IgD-negative memory B cell (primary cell): ENCODE data around the gene GDI2. TPM values are rescaled to one million over a fixed set of nuclear protein-coding genes. Genes with fewer than 3 reads are reported as not detected.
A peak's percentile ranks its signal among the peaks of the same experiment; 100 is the strongest.
"Not testable (repeated sequence)": the region's sequence is repeated elsewhere in the genome, so short reads cannot be mapped to it uniquely, and the experiment has no call there.

ENCODE experiments used
- H3K27ac Mint-ChIP-seq, 3 donors: one replicate each; pipeline ENCODE4 v1.8.0; 2020 to 2022; ENCODE audit warnings: mild to moderate bottlenecking in 3 of 3, mixed read lengths in 3 of 3, moderate library complexity in 1 of 3
- H3K27me3 Mint-ChIP-seq: one replicate; pipeline ENCODE4 v1.8.0; 2021; ENCODE audit warnings: mixed read lengths
- H3K36me3 Mint-ChIP-seq: one replicate; pipeline ENCODE4 v1.8.0; 2020; ENCODE audit warnings: mild to moderate bottlenecking, mixed read lengths
- H3K4me1 Mint-ChIP-seq, 3 donors: one replicate each; pipeline ENCODE4 v1.8.0; 2020 to 2022; ENCODE audit warnings: mixed read lengths in 3 of 3, mild to moderate bottlenecking in 1 of 3
- H3K4me3 Mint-ChIP-seq, 4 donors: one replicate each; pipeline ENCODE4 v1.8.0; 2020 to 2022; ENCODE audit warnings: mild to moderate bottlenecking in 4 of 4, mixed read lengths in 4 of 4, moderate library complexity in 3 of 4
- H3K9me3 Mint-ChIP-seq, 3 donors: one replicate each; pipeline ENCODE4 v1.8.0; 2020 to 2021; ENCODE audit warnings: mixed read lengths in 3 of 3, mild to moderate bottlenecking in 1 of 3
- polyA plus RNA-seq: library from polyadenylated mRNA; unstranded; fragments of 300-500 nt; fragmentation: Illumina TruSeq; gene quantifications from one replicate; pipeline ENCODE4 v1.2.3, GENCODE V29; 2021

Gene GDI2
- polyA plus RNA-seq: 248 TPM

DNA sequence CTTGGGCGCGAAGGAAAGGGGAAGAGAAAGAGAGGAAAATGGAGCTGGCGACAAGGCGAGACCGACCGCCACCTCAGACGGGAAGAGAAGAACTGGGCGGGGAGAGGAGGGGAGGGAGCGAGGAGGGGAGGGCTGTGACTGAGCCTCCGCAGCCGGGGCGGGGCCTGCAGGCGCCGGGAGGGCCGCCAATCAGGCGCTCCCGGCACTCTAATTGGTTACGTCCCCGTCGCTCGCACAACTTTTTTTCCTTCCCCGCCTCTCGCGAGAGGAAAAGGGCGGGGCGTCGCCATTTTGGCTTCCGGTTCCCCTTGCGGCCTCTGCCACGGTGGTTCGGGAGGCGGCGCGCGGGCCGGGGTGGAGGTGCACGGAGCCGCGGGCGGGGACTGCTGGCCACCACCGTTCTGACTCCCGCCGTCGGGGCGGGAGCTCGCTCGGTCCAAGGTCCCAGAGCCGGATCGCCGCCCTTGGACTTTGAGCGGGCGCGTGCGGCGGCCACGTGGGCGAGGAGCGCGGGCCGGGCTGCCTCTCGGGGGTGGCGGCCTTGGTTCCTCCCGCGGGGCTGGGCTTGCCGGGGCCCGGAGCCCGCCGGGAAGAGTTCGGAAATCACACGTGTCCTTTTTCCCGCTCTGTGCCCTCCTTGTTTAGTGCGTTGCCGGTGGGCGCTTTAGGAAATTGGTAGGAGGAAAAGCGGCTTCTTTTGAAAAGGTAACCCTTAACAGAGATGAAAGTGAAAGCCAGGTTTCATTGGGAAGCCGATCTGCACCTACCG lies at the start of gene GDI2:
Gene GDI2 (minus strand): TSS at position 94 of the 769 bp plus-strand sequence. CDS start 176 bp downstream, outside the sequence.
- Mint-ChIP-seq H3K27ac (peak within 1 kb of the TSS; percentile 95 to 96 (median 96)), H3K27me3 (no peaks in the 10 kb centered on the region), H3K36me3 (peaks cover 2% of the 10 kb centered on the region), H3K9me3 (no peaks in the 10 kb centered on the region), H3K4me3 (peak within 1 kb of the TSS; percentile 90 to 99 (median 98)), H3K4me1 (peaks cover 51 to 64% (median 54%) of the 10 kb centered on the region in 3 donors)

DNA sequence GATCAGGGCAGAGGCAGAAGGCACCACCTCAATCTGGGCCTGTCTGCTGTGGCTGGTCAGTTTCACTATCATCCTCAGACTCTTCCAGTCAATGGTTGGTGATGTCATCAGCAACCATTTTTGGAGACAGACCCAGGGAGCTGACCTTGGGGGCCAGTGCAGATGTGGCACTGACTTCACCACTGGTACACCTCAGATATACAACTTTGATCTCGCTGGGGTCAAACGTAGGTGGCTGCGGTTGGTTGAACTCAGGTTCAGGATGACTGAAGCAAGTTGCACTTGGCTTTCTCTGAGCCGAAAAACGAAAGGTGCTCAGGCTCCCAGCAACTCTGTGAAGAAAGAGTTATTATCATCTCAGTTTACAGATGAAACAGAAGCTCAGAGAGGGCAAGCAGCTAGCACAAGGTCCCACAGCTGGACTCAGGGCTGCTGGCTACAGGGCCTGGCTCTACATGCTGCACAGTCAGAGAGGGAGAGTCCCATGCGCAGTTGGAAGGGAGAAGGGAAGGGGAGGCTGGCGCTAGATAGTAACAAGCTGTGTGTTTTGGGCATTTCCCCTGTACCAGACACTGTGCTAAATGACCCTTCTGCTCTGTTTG lies 49.2 kb upstream of the GDI2 start:
- Mint-ChIP-seq H3K4me1 (peaks cover 27 to 29% (median 28%) of the 10 kb centered on the region in 3 donors), H3K9me3 (no peaks in the 10 kb centered on the region), H3K4me3 (peak overlapping the region in 3 of 4 donors; percentile 60 to 85 (median 85)), H3K27ac (peak overlapping the region; percentile 22 to 64 (median 48)), H3K36me3 (no peaks in the 10 kb centered on the region), H3K27me3 (no peaks in the 10 kb centered on the region)

DNA sequence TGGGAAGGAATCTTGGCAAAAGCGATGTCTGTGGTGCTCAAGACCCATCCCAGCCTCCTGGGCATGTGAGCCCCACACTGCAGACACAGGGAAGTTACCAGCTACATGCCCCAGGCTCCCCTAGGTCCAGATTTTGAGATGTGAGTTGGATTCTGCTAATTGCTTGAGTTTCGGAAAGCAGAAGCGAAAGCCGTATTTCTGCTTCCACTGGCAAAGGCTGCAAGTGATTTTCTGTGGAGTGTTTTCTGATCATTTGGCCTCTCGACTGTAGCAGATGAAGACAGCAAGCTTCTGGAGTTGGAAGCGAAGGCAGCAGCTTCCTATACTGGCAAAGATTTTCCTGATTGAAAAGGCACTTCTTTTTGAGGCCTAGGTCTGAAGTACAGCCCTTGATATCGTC lies 46.8 kb upstream of the GDI2 start:
- Mint-ChIP-seq H3K4me3 (no peak overlapping the region), H3K27ac (no peak overlapping the region), H3K36me3 (no peaks in the 10 kb centered on the region), H3K27me3 (no peaks in the 10 kb centered on the region), H3K9me3 (no peaks in the 10 kb centered on the region), H3K4me1 (peaks cover 14 to 17% (median 17%) of the 10 kb centered on the region in 3 donors)

DNA sequence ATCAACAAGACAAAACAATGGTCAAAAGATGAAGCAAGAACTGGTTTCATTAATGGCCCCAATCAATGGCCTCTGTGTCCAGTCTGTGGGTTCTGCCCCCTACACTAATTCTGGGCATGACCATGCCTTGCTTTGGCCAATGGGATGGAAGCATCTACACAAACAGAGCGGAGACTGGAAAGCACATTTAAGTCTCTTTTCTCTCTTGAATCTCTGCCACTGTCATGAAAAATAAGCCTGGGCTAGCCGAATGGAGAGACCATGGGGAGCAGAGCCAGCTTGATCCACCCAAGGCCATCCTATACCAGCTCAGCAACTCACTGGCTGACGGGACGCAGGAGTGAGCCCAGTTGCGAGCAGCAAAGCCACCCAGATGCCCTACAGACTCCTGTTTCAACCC lies 45.6 kb upstream of the GDI2 start:
- H3K4me3 Mint-ChIP-seq: peak overlapping the region in 1 of 4 donors; percentile 39
- H3K27me3 Mint-ChIP-seq: no peaks in the 10 kb centered on the region
- peaks cover 14 to 20% (median 17%) of the 10 kb centered on the region in 3 donors for H3K4me1 Mint-ChIP-seq
- no peaks in the 10 kb centered on the region for H3K36me3 Mint-ChIP-seq
- H3K9me3 Mint-ChIP-seq: no peaks in the 10 kb centered on the region
- H3K27ac Mint-ChIP-seq: no peak overlapping the region

DNA sequence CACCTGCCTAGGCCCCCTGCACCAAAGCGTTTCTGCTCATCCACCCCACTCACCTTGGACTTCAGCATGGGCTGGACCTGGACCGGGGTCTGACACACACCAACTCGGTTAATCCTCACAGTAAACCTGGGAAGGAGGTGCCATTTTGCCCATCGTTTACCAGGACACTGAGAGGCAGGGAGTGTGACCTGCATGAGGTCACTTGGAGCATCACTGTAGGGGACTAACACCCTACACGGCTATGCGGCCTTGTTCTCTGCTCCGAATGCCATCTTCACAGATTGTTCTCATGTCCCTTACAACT lies 43.4 kb upstream of the GDI2 start:
- peaks cover 1% of the 10 kb centered on the region for H3K27me3 Mint-ChIP-seq
- H3K36me3 Mint-ChIP-seq: no peaks in the 10 kb centered on the region
- H3K4me1 Mint-ChIP-seq: peaks cover 15 to 20% (median 17%) of the 10 kb centered on the region in 3 donors
- no peaks in the 10 kb centered on the region for H3K9me3 Mint-ChIP-seq
- no peak overlapping the region for H3K4me3 Mint-ChIP-seq
- H3K27ac Mint-ChIP-seq: no peak overlapping the region

DNA sequence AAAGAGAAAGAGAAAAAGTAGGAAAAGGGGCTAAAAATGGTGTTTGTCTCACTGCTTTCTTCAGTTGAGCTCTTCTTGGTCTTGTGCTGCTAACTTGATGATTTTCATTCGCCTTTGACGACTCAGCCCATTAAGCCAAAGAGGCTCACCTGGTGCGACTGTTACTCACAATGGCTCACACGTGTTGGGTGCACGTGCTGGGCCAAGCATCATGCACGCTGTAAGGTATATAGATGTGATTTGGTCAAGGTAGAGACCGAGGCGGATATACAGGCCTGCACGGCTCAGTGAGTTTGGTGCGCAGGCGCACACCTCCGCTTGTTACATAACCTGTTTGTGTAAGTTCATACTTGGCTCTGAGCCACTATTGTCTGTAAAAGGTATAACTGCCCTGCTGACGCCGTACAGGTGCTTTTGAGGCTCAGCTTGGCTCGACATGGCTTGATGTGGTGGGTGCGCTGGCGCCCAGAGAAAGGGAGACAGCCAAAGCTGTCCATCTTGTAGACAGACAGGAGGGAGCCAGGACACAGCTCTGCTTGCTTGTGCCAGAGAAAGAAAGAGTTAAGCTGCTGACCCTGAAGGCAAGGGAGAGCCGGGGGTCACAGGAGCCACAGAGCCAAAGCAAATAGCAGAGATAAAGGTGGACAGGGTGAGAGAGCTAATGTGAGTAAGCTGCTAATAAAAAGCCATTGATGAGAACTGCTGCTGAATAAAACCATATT lies 42.9 kb upstream of the GDI2 start:
- H3K27ac Mint-ChIP-seq: peak overlapping the region in 1 of 3 donors; percentile 39
- H3K4me3 Mint-ChIP-seq: no peak overlapping the region
- H3K4me1 Mint-ChIP-seq: peaks cover 15 to 19% (median 17%) of the 10 kb centered on the region in 3 donors

DNA sequence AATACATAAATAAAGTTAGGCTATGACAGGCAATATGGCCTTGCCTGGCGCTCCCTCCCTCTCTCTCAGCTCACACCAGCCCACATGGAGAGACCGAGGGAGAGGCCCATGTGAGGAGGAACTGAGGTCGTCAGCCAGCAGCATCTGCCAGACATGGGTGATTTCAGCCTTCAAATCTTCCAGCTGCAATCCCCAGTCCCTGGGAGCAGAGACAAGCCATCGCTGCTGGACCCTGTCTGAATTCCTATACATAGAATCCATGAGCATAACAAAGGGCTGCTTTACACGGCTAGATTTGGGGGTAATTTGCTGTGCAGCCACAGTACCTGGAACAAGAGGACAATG lies 40.9 kb upstream of the GDI2 start:
- peaks cover 1% of the 10 kb centered on the region for H3K27me3 Mint-ChIP-seq
- H3K4me1 Mint-ChIP-seq: peaks cover 9 to 19% (median 13%) of the 10 kb centered on the region in 3 donors
- H3K27ac Mint-ChIP-seq: no peak overlapping the region
- H3K9me3 Mint-ChIP-seq: no peaks in the 10 kb centered on the region
- no peaks in the 10 kb centered on the region for H3K36me3 Mint-ChIP-seq
- peak overlapping the region in 1 of 4 donors; percentile 20 for H3K4me3 Mint-ChIP-seq

More for the DNA sequence above, 42.9 kb upstream of the GDI2 start:
- Mint-ChIP-seq H3K27me3 (peaks cover 1% of the 10 kb centered on the region), H3K36me3 (no peaks in the 10 kb centered on the region), H3K9me3 (no peaks in the 10 kb centered on the region)

DNA sequence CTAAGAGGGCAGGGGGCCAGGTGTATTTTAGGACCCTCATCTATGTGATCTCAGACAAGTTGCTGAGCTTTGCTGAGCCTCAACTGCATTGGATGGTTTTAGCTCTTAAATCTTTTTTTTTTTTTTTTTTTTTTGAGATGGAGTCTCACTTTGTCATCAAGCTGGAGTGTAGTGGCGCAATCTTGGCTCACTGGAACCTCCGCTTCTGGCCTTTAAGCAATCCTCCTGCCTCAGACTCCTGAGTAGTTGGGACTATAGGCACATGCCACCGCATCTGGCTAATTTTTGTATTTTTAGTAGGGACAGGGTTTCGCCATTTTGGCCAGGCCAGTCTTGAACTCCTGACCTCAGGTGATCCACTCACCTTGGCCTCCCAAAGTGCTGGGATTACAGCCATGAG lies 33.4 kb upstream of the GDI2 start:
- Mint-ChIP-seq H3K4me1 (peaks cover 35 to 37% (median 37%) of the 10 kb centered on the region in 3 donors), H3K27ac (peak overlapping the region; percentile 87 to 91 (median 89)), H3K4me3 (peak overlapping the region in 1 of 4 donors; percentile 86)
- H3K9me3 Mint-ChIP-seq, H3K36me3 Mint-ChIP-seq, H3K27me3 Mint-ChIP-seq: not testable (repeated sequence)

DNA sequence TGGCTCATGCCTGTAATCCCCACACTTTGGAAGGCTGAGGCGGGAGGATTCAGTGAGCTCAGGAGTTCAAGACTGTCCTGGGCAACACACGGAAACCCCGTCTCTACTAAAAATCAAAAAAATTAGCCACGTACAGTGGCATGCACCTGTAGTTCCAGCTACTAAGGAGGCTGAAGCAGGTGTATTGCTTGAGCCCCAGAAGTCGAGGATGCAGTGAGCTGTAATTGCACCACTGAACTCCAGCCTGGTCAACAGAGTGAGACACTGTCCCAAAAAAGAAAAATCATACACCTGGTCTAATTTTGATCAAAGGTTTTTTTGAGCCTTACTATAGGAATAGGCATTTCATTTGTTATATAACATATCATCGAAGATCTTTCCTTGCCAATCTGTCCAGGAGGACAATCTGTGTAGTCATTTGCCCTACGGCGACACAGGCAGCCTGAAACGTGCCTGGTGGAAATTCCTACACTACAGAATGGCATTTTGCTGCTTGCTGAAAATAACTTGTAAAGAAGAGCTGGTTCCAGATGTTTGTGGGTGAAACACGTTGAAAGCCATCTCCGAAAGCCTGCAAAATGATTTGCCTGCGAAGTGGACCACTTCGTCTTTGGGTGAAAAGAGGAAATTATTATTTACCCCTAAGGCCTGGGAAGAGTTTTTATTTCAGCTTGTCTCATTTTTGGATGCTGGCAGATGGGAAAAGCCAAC lies 31.3 kb upstream of the GDI2 start:
- H3K9me3 Mint-ChIP-seq: no peaks in the 10 kb centered on the region
- peaks cover 48 to 52% (median 51%) of the 10 kb centered on the region in 3 donors for H3K4me1 Mint-ChIP-seq
- H3K36me3 Mint-ChIP-seq: peaks cover 2% of the 10 kb centered on the region
- H3K27me3 Mint-ChIP-seq: no peaks in the 10 kb centered on the region
- H3K4me3 Mint-ChIP-seq: peak overlapping the region; percentile 65 to 81 (median 77)
- H3K27ac Mint-ChIP-seq: peak overlapping the region; percentile 86 to 93 (median 91)

DNA sequence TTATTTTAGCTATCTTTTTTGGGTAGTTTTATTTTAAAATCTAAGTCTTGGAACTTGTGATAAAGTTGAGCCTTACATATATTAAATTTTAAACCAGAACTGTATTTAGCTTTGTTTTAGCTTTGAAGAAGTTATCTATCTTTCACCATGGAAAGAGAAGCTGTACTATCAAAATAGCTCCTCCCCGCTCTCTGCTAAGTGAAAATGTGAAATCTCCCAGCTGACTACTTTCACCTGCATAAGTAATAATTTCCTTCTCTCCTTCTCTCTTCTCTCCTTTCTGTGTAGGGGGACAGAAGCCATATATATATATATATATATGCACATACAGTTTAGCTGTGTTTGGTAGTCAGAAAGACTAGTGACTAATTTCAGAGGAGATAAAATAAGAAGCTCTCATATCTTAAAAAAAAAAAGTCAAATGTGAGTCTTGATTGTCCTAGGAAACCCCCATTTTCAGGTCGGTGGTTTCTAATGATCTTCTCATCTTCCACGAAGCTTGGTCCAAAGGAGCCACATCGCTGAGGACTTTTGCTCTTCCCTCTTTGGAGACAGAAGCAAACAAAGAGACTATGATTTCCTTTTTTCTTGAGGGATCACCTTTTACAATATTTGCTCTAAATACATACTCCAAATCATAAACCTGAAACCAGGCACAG lies 30.6 kb upstream of the GDI2 start:
- peak overlapping the region; percentile 86 to 93 (median 91) for H3K27ac Mint-ChIP-seq
- H3K4me1 Mint-ChIP-seq: peaks cover 48 to 53% (median 49%) of the 10 kb centered on the region in 3 donors
- peaks cover 2% of the 10 kb centered on the region for H3K36me3 Mint-ChIP-seq
- no peaks in the 10 kb centered on the region for H3K27me3 Mint-ChIP-seq
- peak overlapping the region; percentile 48 to 81 (median 77) for H3K4me3 Mint-ChIP-seq
- H3K9me3 Mint-ChIP-seq: no peaks in the 10 kb centered on the region

DNA sequence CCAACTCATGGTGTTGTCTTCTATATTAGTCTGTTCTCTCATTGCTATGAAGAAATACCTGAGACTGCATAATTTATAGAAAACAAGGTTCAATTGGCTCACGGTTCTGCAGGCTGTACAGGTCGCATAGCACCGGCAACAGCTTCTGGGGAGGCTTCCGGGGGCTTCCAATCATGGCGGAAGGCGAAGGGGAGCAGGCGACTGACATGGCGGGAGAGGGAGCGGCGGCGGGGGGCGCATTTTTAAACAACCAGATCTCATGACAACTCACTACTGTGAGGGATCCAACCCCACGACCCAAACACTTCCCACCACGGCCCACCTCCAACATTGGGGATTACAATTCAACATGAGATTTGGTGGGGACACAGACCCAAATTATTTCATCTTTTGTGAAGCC lies 28.7 kb upstream of the GDI2 start:
- H3K4me1 Mint-ChIP-seq: peaks cover 48 to 51% (median 50%) of the 10 kb centered on the region in 3 donors
- H3K27ac Mint-ChIP-seq: peak overlapping the region; percentile 95 to 99 (median 98)
- H3K27me3 Mint-ChIP-seq: no peaks in the 10 kb centered on the region
- peaks cover 2% of the 10 kb centered on the region for H3K36me3 Mint-ChIP-seq
- H3K9me3 Mint-ChIP-seq: no peaks in the 10 kb centered on the region
- H3K4me3 Mint-ChIP-seq: peak overlapping the region in 3 of 4 donors; percentile 13 to 83 (median 16)

DNA sequence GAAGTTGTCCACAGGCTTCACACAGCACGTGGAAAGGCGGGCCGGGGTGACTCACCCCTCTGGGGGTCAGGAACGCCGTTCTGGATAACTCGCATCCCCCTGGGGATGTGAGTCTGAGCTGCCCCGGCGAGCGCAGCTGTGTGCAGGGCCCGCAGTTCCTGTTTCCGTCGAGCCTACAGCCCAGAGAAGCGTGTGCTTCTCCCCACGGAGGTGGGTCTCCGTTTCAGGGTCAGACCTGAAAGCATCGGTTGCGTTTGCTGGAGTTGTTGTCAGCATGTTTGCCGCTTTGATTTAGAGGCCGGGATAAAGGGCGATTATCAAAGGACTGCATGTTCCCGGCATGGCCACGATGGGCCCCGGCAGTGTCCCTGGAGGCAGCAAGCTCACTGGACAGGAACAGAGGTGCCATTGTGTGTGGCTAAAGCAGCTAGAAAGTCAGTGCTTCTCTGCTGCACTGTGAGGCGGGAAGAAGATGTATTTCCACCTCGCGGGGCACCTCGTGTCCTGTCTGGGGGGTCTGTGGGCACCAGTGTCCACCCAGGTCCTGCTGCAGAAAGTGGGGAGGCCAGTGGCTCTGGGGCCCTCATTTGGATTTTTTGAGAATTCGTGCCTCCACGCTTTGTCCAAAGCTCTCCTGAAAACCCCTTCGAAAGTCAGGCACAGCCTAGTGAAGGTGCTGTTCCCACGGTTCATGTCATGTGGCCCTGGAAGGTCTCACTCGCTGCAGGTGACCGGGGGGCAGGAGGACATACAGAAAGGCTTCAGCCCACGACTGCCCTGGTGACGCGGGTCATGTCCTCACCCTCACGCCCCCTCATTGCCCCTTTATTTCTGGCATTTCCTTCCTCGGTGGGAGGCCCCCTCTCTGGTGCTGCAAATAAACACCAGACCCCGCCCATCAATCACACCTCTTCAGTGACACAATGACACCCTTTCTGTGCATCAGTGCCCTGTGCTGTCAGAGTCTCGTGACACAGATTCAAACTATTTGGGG lies 27.4 kb upstream of the GDI2 start:
- H3K9me3 Mint-ChIP-seq: no peaks in the 10 kb centered on the region
- H3K27me3 Mint-ChIP-seq: no peaks in the 10 kb centered on the region
- H3K4me3 Mint-ChIP-seq: peak overlapping the region; percentile 83 to 96 (median 88)
- H3K27ac Mint-ChIP-seq: peak overlapping the region; percentile 95 to 99 (median 98)
- H3K4me1 Mint-ChIP-seq: peaks cover 40 to 44% (median 41%) of the 10 kb centered on the region in 3 donors
- H3K36me3 Mint-ChIP-seq: no peaks in the 10 kb centered on the region

DNA sequence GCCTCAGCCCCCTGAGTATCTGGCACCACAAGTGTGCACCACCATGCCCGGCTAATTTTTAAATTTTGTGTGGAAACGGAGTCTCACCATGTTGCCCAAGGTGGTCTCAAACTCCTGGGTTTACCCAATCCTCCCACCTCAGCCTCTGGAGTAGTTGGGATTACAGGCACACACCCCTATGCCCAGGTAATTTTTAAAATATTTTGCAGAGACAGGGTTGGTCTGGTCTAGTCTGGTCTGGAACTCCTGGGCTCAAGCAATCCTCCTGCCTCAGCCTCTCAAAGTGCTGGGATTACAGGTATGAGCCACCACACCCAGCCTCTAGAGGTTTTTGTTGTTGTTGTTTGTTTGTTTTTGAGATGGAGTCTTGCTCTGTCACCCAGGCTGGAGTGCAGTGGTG lies 22.9 kb upstream of the GDI2 start:
- Mint-ChIP-seq H3K27ac (peak overlapping the region in 1 of 3 donors; percentile 58), H3K4me1 (peaks cover 10 to 15% (median 14%) of the 10 kb centered on the region in 3 donors)
- not testable (repeated sequence) for H3K36me3 Mint-ChIP-seq, H3K27me3 Mint-ChIP-seq, H3K4me3 Mint-ChIP-seq, H3K9me3 Mint-ChIP-seq
